Activated naive CD8-positive, alpha-beta T cell treated with anti-CD3 and anti-CD28 coated beads for 36 hours (primary cell): ENCODE data around the gene WDR86. TPM values are rescaled to one million over a fixed set of nuclear protein-coding genes. Genes with fewer than 3 reads are reported as not detected.

ENCODE experiments used
- DNase-seq: peaks from one replicate; pipeline ENCODE4 v3.0.0; 2021
- H3K27ac Mint-ChIP-seq: one replicate; pipeline ENCODE4 v1.8.0; 2022; ENCODE audit warnings: mild to moderate bottlenecking, moderate library complexity, mixed read lengths
- H3K27me3 Mint-ChIP-seq: one replicate; pipeline ENCODE4 v1.8.0; 2022; ENCODE audit warnings: mild to moderate bottlenecking, mixed read lengths
- H3K36me3 Mint-ChIP-seq: one replicate; pipeline ENCODE4 v1.8.0; 2021; ENCODE audit warnings: mild to moderate bottlenecking, mixed read lengths
- H3K4me1 Mint-ChIP-seq: one replicate; pipeline ENCODE4 v1.8.0; 2021; ENCODE audit warnings: mixed read lengths
- H3K4me3 Mint-ChIP-seq: one replicate; pipeline ENCODE4 v1.8.0; 2022; ENCODE audit warnings: mild to moderate bottlenecking, moderate library complexity, mixed read lengths
- H3K9me3 Mint-ChIP-seq: one replicate; pipeline ENCODE4 v1.8.0; 2022; ENCODE audit warnings: mixed read lengths
- total RNA-seq, 2 experiments: library from RNA; stranded (reverse); gene quantifications; one replicate each; pipeline ENCODE4 v1.2.3, GENCODE V29; 2021

The WDR86 gene
- total RNA-seq, 2 experiments from 2014 or later: not detected

DNA sequence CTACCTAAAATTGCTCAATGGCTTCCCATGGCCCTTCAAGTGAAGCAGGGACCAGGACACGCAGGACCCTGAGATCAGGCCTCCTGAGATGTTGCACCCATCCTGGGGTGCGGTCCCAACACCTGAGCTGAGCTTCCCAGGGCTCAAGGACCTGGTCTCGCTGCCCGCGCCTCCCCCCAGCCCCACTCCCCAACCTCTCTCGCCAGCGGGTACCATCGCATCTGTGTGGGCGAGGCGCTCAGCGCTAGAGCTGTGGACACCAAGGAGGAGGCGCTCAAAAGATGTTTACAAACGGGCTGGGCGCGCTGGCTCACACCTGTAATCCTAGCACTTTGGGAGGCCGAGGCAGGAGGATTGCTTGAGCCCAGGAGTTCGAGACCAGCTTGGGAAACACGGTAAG, 37.5 kb upstream of the WDR86 start:
- no peaks in the 10 kb centered on the region for H3K27me3 Mint-ChIP-seq
- H3K9me3 Mint-ChIP-seq: no peaks in the 10 kb centered on the region
- H3K4me3 Mint-ChIP-seq: no peak overlapping the region
- H3K36me3 Mint-ChIP-seq: no peaks in the 10 kb centered on the region
- no peak for DNase-seq
- H3K27ac Mint-ChIP-seq: no peak overlapping the region
- H3K4me1 Mint-ChIP-seq: peaks cover 4% of the 10 kb centered on the region

DNA sequence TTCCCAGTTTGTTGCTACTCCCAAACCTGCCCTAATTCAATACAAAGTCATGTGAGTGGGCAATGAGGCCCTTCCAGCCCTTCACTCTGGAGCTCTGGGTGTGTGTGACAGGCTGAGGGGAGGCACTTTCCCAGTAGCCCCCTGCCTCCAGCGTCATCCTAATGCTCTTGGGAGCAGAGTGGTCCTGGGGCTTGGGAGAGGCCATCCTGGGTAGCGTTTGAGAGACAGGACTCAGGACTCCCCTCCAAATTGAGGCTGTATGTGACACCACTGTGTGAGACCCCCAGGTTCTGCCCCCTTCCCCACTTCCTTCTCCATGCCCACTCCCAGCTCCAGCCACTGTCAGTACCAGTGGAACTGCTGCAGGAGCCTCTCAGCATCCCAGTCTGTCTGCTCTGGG, 36.6 kb upstream of the WDR86 start:
- DNase-seq: no peak
- Mint-ChIP-seq H3K9me3 (no peaks in the 10 kb centered on the region), H3K27me3 (no peaks in the 10 kb centered on the region), H3K4me3 (no peak overlapping the region), H3K4me1 (peaks cover 10% of the 10 kb centered on the region), H3K27ac (no peak overlapping the region), H3K36me3 (no peaks in the 10 kb centered on the region)

DNA sequence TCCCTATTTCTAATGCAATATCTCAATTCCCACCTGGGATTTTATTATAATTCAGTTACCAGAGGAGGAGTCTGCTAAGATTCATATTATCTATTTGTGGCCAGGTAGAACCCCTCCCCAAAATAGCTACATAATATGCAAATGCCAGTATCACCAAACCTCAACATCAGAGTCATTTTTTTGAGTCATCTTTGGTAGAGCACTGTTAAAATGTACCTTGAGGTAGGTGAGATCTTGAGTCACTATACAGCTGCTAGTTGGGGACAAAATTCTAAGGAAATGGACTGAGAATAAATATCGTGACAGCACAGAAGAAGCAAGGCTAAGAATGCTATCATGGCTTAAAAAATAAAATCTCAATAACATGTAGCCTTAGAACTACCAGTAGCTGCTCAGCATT, 34.8 kb upstream of the WDR86 start:
- H3K36me3 Mint-ChIP-seq: no peaks in the 10 kb centered on the region

DNA sequence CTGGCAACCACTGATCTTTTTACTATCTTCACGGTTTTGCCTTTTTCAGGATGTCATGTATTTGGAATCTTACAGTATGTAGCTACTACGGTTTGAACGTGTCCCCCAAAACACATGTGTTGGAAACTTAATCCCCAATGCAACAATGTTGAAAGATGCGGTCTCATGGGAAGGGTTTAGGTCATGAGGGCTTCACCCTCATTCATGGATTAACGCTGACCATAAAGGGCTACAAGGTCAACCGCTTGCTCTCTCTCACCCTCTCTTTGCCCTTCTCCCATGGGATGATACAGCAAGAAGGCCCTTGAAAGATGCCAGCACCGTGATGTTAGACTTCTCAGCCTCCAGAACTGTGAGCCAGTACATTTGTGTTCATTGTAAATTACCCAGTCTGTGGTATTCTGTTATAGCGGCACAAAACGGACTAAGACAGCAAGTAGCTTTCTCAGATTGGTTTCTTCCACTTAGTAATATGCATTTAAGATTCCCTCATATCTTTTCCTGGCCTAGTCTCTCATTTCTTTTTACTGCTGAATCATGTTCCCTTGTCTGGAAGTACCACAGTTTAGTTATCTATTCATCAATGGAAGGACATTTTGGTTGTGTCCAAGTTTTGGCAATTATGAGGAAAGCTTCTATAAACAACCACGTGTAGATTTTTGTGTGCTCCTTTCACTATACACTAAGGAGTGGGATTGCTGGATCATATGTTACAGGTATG, 33.1 kb upstream of the WDR86 start:
- H3K4me1 Mint-ChIP-seq: peaks cover 32% of the 10 kb centered on the region
- no peaks in the 10 kb centered on the region for H3K36me3 Mint-ChIP-seq
- no peaks in the 10 kb centered on the region for H3K9me3 Mint-ChIP-seq
- H3K4me3 Mint-ChIP-seq: no peak overlapping the region
- DNase-seq: no peak
- no peaks in the 10 kb centered on the region for H3K27me3 Mint-ChIP-seq
- no peak overlapping the region for H3K27ac Mint-ChIP-seq

More for the DNA sequence above, 34.8 kb upstream of the WDR86 start:
- Mint-ChIP-seq H3K27ac (no peak overlapping the region), H3K27me3 (no peaks in the 10 kb centered on the region), H3K9me3 (no peaks in the 10 kb centered on the region), H3K4me3 (no peak overlapping the region), H3K4me1 (peaks cover 23% of the 10 kb centered on the region)
- DNase-seq: no peak

DNA sequence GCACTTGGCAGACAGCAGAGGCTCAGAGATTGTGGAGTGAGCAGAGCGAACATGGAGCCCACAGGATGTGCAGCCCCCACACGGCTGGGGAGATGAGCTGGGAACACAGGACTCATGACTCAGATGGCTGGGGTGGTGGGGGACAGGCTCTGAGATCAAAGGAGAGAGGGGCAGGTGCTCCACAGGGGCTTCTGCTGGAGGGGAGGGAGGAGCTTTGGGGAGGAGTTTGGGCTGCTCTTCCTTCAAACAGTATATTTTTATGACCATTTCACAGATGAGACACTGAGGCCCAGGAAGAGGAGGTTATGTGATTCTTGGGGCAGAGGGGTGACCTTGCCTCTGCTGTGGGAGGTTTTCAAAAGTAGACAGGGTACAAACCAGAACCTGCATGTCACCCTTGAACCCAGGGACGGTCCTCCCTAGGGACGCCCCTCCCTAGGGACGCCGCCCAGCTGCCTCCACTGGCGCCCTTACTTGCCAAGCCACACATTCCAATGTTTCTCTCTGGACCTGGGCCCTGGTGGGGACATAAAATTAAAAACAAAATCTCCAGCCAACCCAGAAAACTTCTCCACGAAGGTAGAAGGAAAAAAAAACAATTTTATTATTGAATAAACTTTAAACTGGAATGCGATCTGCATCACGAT, 31.1 kb upstream of the WDR86 start:
- Mint-ChIP-seq H3K36me3 (no peaks in the 10 kb centered on the region), H3K27ac (peak overlapping the region; percentile 78), H3K27me3 (no peaks in the 10 kb centered on the region), H3K9me3 (no peaks in the 10 kb centered on the region), H3K4me1 (peaks cover 32% of the 10 kb centered on the region), H3K4me3 (peak overlapping the region; percentile 60)
- DNase-seq: peak; percentile 22

DNA sequence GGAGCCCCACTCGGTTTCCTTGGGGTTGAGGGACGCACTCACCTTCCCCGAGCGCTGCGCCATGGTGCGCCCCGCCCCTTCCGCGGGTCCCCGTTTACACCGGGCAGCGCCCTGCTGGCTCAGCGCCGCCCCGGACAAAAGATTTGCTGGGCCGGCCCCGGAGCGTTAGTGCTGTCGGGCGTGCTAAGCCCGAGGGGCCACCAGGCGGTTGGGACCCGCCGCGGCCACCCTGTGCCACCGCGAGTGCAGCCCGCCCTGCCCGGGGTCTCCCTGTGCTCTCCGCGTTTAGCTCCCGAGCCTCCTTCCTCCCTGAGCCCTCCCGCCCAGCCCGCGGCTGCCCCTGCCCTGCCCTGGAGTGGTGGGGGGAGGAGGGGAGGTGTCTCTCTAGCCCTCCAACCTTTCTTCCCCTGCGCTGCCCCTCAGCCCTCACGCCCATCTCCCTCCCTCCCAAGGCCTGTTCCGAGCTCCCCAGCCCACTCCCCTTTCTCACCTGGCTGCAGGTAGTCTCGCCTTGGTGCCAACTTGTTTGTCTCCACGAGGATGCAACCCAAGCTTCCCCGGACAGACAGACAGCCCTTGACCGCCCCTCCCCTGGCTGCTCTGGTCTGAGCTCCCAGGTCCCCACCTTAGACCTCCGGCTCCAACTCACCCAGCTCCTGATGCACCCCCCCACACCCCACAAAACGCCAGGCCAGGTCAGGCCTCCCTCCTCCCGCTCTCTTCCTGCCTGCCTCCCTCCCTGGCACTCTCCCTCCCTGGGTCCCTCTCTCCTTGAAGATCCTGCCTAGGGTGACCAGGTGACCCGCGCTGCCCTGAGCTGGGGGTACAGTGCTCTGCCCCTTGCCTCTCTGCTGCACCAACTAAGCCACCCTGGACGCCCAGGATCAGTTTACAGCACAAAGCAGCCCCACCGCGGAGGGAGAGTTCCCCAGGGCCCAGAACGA, 30.3 kb upstream of the WDR86 start, which contains the start of gene CRYGN:
TSS of gene CRYGN (minus strand) at position 287 of the 944 bp plus-strand sequence. CDS start at position 63, 224 bp downstream.
- DNase-seq: peak; percentile 25
- Mint-ChIP-seq H3K27ac (peak within 1 kb of the TSS; percentile 78), H3K4me1 (peaks cover 32% of the 10 kb centered on the region), H3K27me3 (no peaks in the 10 kb centered on the region), H3K4me3 (peak within 1 kb of the TSS; percentile 60), H3K36me3 (no peaks in the 10 kb centered on the region), H3K9me3 (no peaks in the 10 kb centered on the region)

DNA sequence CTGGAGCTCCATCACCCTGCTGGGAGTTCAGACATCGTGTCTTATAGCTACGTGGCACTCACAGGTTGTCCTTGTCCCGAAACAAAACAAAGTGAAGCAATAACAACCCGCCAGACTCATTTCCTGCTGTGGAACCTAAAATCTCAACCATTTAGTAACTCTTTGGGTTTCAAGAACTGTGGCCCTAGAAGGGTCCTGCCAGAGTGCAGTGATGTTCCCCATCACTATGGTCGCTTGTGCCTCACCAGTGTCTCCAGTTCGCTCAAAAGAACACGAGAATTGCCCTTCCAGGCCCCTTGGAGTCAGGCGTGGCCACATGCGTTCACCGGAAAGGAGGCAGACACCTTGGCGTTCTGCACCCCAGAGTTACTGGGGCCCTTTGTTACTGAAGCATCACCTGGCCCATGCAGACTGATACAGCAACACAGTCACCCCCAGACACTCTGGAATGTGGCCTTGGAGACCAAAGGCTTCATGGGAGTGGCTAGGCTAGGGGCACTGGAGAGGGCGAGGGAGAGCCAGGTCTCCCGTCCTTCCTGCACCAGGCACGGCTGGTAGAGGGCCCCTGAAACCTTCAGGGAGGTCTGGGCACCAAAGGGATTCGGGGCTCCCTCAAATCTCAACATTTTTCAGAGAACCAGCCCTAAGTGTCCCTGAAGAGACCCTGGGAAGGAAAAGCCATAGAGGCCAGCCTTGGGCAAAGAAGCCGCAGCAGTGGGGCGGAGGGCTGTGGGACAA, 29.2 kb upstream of the WDR86 start:
- Mint-ChIP-seq H3K4me3 (peak overlapping the region; percentile 40), H3K4me1 (peaks cover 29% of the 10 kb centered on the region), H3K27ac (no peak overlapping the region), H3K36me3 (no peaks in the 10 kb centered on the region), H3K9me3 (no peaks in the 10 kb centered on the region), H3K27me3 (no peaks in the 10 kb centered on the region)
- no peak for DNase-seq

DNA sequence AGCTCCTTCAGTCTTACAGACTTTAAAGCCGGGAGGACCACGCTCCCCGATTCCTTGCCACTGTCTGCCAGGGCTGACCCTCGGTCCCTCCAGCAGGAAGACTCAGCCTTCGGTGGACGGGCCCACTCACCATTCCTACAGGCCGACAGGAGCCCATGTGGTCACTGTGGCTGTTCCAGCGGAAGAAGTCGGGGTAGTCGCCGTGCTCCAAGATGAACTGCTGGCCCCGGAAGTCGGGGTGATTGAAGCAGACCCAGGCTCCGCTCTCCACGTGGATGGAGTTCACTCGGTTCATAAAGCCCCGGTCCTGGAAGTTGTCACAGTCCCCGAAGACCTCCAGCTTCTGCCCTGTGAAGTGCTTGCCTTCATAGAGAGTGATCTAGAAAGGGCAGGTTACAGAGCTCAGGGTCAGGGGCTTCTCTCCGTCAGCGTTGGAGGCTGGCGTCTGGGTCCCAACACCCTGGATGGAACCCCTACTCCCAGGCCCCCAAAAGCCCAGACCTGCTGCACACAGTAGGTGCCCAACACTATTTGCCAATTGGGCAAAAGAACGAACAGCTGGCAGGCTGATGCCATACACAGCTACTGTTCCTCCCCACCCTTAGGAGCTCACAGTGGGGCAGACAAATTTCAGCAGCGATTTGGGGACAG, 28.2 kb upstream of the WDR86 start:
- Mint-ChIP-seq H3K36me3 (no peaks in the 10 kb centered on the region), H3K27ac (no peak overlapping the region), H3K4me3 (no peak overlapping the region), H3K9me3 (no peaks in the 10 kb centered on the region), H3K4me1 (peaks cover 33% of the 10 kb centered on the region), H3K27me3 (no peaks in the 10 kb centered on the region)
- no peak for DNase-seq

DNA sequence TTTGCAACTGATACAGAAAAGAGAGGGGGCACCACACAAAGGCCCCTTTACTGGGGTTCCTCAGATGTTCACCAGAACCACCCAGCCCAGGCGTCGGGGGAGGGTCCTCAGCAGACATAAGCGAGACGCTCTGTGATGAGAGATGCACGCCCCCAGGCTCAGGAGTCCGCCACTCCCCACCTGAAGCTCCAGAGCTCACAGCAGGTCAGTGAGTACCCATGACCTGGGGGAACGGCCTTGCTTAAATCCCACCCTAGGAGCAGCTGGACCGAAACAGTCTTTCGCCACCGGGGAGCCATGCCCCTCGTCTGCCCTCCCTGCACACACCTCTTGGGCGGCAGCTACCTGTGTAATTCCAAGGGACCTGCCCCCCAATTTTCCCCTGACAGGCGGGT, 27.3 kb upstream of the WDR86 start:
- no peak for DNase-seq
- Mint-ChIP-seq H3K36me3 (no peaks in the 10 kb centered on the region), H3K9me3 (no peaks in the 10 kb centered on the region), H3K27ac (no peak overlapping the region), H3K4me3 (no peak overlapping the region), H3K27me3 (no peaks in the 10 kb centered on the region), H3K4me1 (peaks cover 38% of the 10 kb centered on the region)

DNA sequence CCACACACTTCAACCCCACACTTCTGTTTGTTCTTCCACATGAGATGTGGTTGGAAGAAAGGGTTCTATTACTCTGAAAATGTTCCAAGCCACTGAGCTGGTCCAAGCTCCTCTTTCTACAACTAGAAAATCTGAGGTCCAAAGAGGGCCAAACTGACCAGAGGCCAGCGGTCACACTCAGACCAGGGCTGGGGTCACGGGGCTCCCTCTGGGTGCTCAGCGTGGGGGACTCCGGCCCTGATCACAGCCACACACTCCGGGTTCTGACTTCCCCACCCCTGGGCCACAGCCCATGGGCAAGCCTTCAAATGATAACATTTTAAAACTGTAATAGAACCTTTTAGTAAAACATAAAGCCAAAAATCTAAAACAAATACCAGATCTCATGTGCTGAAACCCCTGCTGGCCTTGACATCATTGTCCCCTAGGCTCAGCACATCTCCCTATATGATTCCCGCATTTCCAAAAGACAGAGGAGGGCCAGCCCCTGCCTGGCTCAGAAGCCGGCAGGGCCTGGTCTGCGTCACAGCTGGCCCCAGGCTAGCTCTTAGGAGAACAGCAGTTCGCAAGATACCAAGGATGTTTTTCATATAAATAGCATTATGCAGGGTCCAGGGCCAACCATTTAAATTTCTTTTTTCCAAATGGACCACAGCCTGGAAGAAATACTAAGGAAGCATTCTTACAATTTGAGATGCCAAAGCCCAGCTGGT, 26.8 kb upstream of the WDR86 start:
- H3K9me3 Mint-ChIP-seq: no peaks in the 10 kb centered on the region
- H3K4me3 Mint-ChIP-seq: no peak overlapping the region
- H3K27ac Mint-ChIP-seq: no peak overlapping the region
- H3K36me3 Mint-ChIP-seq: no peaks in the 10 kb centered on the region
- no peak for DNase-seq
- no peaks in the 10 kb centered on the region for H3K27me3 Mint-ChIP-seq
- H3K4me1 Mint-ChIP-seq: peaks cover 35% of the 10 kb centered on the region

DNA sequence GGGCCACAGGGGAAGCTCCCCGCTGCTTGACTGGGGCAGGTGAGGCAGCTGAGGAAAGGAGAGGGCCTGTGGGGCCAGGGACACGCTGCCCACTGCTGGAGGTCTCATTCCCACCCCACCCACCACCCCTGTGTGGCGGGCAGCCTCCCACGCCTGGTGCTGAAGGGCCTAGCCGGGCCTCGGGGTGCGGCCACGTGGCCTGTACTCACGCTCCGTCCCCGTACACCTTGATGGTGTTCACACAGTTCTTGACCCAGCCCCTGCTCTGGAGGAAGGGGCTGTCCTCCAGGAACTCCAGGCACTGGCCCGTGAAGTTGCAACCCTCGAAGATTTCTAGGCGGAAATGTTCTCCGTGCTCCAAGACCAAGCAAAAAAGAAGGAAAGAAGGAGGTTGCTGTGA, 26.1 kb upstream of the WDR86 start:
- H3K4me1 Mint-ChIP-seq: peaks cover 31% of the 10 kb centered on the region
- H3K9me3 Mint-ChIP-seq: no peaks in the 10 kb centered on the region
- H3K36me3 Mint-ChIP-seq: no peaks in the 10 kb centered on the region
- H3K27ac Mint-ChIP-seq: no peak overlapping the region
- no peaks in the 10 kb centered on the region for H3K27me3 Mint-ChIP-seq
- DNase-seq: no peak
- no peak overlapping the region for H3K4me3 Mint-ChIP-seq

DNA sequence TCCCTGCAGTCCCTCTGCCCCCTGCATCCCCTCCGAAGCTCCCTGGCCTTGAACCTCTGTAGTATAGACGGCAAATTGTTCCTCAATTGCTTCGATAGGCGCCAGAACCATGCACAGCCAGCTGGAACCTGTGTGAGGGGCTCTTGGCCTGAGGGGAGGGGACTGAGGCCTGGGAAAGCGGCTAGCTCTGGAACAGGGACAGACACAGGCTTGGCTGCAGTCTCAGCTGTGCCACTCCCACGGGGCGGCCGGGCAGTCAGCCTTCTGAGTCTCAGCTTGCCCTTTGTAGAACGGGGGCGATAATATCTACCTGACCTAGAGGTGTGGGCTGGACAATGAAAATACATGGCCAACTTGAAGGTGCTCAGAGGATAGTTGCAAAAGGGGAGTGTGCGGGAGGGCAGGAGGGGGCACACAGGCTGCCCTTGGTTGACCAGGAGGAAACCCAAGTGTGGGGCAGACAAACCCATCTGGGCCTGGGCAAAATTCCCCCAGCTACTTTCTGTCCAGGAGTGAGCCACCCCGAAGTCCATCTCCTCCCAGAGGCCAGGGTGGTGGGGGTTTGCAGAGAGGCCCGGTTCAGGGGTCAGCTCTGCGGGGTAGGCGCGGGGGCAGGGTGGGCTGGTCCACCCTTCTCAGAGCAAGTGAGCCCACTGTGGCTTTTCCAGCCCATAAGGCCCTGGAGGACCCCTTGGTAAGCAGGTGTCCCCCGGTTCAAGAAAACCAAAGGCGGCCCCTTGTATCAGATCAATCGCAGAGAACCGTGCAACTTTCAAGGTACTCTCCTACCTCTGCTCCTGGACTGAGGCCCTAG, 25.5 kb upstream of the WDR86 start:
- Mint-ChIP-seq H3K27me3 (no peaks in the 10 kb centered on the region), H3K4me3 (no peak overlapping the region), H3K9me3 (no peaks in the 10 kb centered on the region), H3K27ac (no peak overlapping the region), H3K4me1 (peaks cover 28% of the 10 kb centered on the region), H3K36me3 (no peaks in the 10 kb centered on the region)
- no peak for DNase-seq

DNA sequence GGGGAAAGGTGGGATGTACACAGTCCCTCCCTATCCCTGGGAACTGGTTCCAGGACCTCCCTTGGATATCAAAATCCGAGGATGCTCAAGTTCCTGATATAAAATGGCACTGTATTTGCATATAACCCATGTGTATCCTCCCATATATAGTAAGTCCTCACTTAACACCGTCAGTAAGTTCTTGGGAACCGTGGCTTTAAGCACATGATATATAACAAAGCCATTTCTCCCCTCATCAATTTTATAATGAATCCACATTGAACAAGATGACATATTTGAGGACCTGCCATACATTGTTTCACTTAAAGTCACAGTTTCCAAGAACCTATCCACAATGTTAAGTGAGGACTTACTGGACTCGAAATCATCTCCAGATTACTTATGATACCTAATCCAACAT, 24.7 kb upstream of the WDR86 start:
- no peak overlapping the region for H3K27ac Mint-ChIP-seq
- H3K4me1 Mint-ChIP-seq: peaks cover 33% of the 10 kb centered on the region
- no peaks in the 10 kb centered on the region for H3K27me3 Mint-ChIP-seq
- H3K9me3 Mint-ChIP-seq: no peaks in the 10 kb centered on the region
- H3K36me3 Mint-ChIP-seq: no peaks in the 10 kb centered on the region
- no peak overlapping the region for H3K4me3 Mint-ChIP-seq
- DNase-seq: no peak
